IPS-18c (cell line): Measurements from ENCODE around the gene GPC4.

Experiments used
- H3K4me3 ChIP-seq: 2 replicates; pipeline ENCODE4 v1.7.0; 2013; ENCODE audit warnings: low read depth, mild to moderate bottlenecking, low read length, moderate library complexity; ENCODE audit not compliant: insufficient read depth
- H3K9me3 ChIP-seq: one replicate; pipeline ENCODE4 v1.6.1; 2013; ENCODE audit warnings: mild to moderate bottlenecking, low read length, moderate library complexity; ENCODE audit not compliant: control insufficient read depth, insufficient read depth

Gene GPC4

GRCh38 chrX:133415276-133416105 lies at the start of gene GPC4:
Gene GPC4, minus strand, starts transcription at chrX:133415489. Its CDS starts 524 bp downstream, at chrX:133414965.
- Histone ChIP-seq H3K4me3 (peak within 1 kb of the TSS; percentile 66), H3K9me3 (peaks cover 6% of the 10 kb centered on the region)

- H3K9me3 ChIP-seq, result no peaks in the 10 kb centered on the region
- no peak overlapping the region for H3K4me3 ChIP-seq
Observed at GRCh38 chrX:133461231-133461630, 45.9 kb upstream of the GPC4 start.

- H3K4me3 ChIP-seq, result no peak overlapping the region
- peaks cover 2% of the 10 kb centered on the region for H3K9me3 ChIP-seq
Observed at GRCh38 chrX:133454924-133455323, 39.6 kb upstream of the GPC4 start.

GRCh38 chrX:133454491-133454914 lies 39.2 kb upstream of the GPC4 start:
- Histone ChIP-seq H3K9me3 (peaks cover 2% of the 10 kb centered on the region), H3K4me3 (no peak overlapping the region)

- H3K9me3 ChIP-seq, result peaks cover 2% of the 10 kb centered on the region
- no peak overlapping the region for H3K4me3 ChIP-seq
Observed at GRCh38 chrX:133448512-133449076, 33.3 kb upstream of the GPC4 start.

- Histone ChIP-seq H3K9me3 (peaks cover 3% of the 10 kb centered on the region), H3K4me3 (no peak overlapping the region)
Observed at GRCh38 chrX:133444952-133445831, 29.9 kb upstream of the GPC4 start.

GRCh38 chrX:133444196-133444595 lies 28.9 kb upstream of the GPC4 start:
- no peak overlapping the region for H3K4me3 ChIP-seq
- peaks cover 5% of the 10 kb centered on the region for H3K9me3 ChIP-seq

GRCh38 chrX:133440797-133441163 lies 25.5 kb upstream of the GPC4 start:
- Histone ChIP-seq H3K9me3 (peaks cover 5% of the 10 kb centered on the region), H3K4me3 (peak overlapping the region; percentile 28; the same call in 1 of the 2 replicates)

- Histone ChIP-seq H3K4me3 (no peak overlapping the region), H3K9me3 (peaks cover 5% of the 10 kb centered on the region)
Observed at GRCh38 chrX:133440081-133440796, 24.9 kb upstream of the GPC4 start.

- no peak overlapping the region; the same call in 1 of the 2 replicates for H3K4me3 ChIP-seq
- peaks cover 5% of the 10 kb centered on the region for H3K9me3 ChIP-seq
Observed at GRCh38 chrX:133437766-133438165, 22.5 kb upstream of the GPC4 start.

GRCh38 chrX:133437356-133437755 lies 22.1 kb upstream of the GPC4 start:
- Histone ChIP-seq H3K4me3 (no peak overlapping the region; the same call in 1 of the 2 replicates), H3K9me3 (peaks cover 5% of the 10 kb centered on the region)

- Histone ChIP-seq H3K4me3 (0 out of 2 replicates have a peak overlapping the region, but pooled peaks have one; percentile 3), H3K9me3 (peaks cover 2% of the 10 kb centered on the region)
Observed at GRCh38 chrX:133435544-133436124, 20.3 kb upstream of the GPC4 start.

- H3K9me3 ChIP-seq, result peaks cover 2% of the 10 kb centered on the region
Observed at GRCh38 chrX:133434197-133434820, 19.0 kb upstream of the GPC4 start.

GRCh38 chrX:133419911-133420310 lies 4.6 kb upstream of the GPC4 start:
- H3K9me3 ChIP-seq, result peaks cover 5% of the 10 kb centered on the region
- no peak overlapping the region for H3K4me3 ChIP-seq

More at GRCh38 chrX:133434197-133434820, 19.0 kb upstream of the GPC4 start:
- H3K4me3 ChIP-seq, result no peak overlapping the region

GRCh38 chrX:133418588-133418987 lies 3.3 kb upstream of the GPC4 start:
- Histone ChIP-seq H3K4me3 (no peak overlapping the region), H3K9me3 (peaks cover 8% of the 10 kb centered on the region)

- peaks cover 8% of the 10 kb centered on the region for H3K9me3 ChIP-seq
- no peak overlapping the region for H3K4me3 ChIP-seq
Observed at GRCh38 chrX:133417364-133417763, 2.1 kb upstream of the GPC4 start.
